Breast epithelium (tissue), 4 donors: ENCODE results near the gene OR2B2. TPM values are rescaled to one million over a fixed set of nuclear protein-coding genes. Genes with fewer than 3 reads are reported as not detected.
A peak's percentile ranks its signal among the peaks of the same experiment; 100 is the strongest.

Experiments
- DNase-seq, 2 donors: peaks; one replicate each; pipeline ENCODE4 v3.0.0-alpha.2; 2019; ENCODE audit warnings: low spot score in 2 of 2
- H3K27ac ChIP-seq, 2 donors: fragments of 200-600 bp; sonication (generic) in 1 of 2; one replicate each; pipeline ENCODE4 v1.5.1; 2016 to 2019; ENCODE audit warnings: mild to moderate bottlenecking in 1 of 2
- H3K27me3 ChIP-seq, 2 donors: fragments of 200-600 bp; sonication (generic) in 1 of 2; one replicate each; pipeline versions ENCODE4 v1.5.1 to v1.6.0; 2017 to 2019; ENCODE audit warnings: control low read depth in 1 of 2, mild to moderate bottlenecking in 1 of 2
- H3K36me3 ChIP-seq: fragments of 200-600 bp; one replicate; pipeline ENCODE4 v1.5.1; 2019
- H3K4me1 ChIP-seq, 2 donors: fragments of 200-600 bp; sonication (generic); one replicate each; pipeline ENCODE4 v1.5.1; 2016 to 2019; ENCODE audit warnings: control low read depth in 1 of 2
- H3K4me3 ChIP-seq, 3 donors: fragments of 200-600 bp; sonication (generic); 1 replicate in 2 of 3; 2 replicates in 1 of 3; pipeline ENCODE4 v1.5.1; 2016 to 2019; ENCODE audit warnings: mild to moderate bottlenecking in 3 of 3, moderate library complexity in 2 of 3
- H3K9me3 ChIP-seq, 2 donors: fragments of 200-600 bp; sonication (generic) in 1 of 2; one replicate each; pipeline ENCODE4 v1.5.1; 2016 to 2019; ENCODE audit warnings: control low read depth in 1 of 2
- CTCF ChIP-seq, 3 donors: fragments of 450-650 bp; IDR thresholded peaks; one replicate each; pipeline ENCODE4 v1.5.1; 2016 to 2017; ENCODE audit warnings: antibody characterized with exemption in 3 of 3, mild to moderate bottlenecking in 3 of 3, moderate library complexity in 3 of 3
- POLR2A ChIP-seq: fragments of 450-650 bp; IDR thresholded peaks from one replicate; pipeline ENCODE4 v1.6.1; 2016; ENCODE audit warnings: antibody characterized with exemption, mild to moderate bottlenecking, moderate library complexity
- POLR2AphosphoS5 ChIP-seq, 3 donors: sonication (generic); formaldehyde crosslinking; IDR thresholded peaks; one replicate each; pipeline ENCODE4 v1.6.1; 2017; ENCODE audit warnings: antibody characterized with exemption in 3 of 3
- intact Hi-C: fragments of 100-400 bp; cut with DNase I; formaldehyde crosslinking; loops from one replicate; pipeline ENCODE4 v1.15.1; 2023; ENCODE audit warnings: low total_unique reads
- total RNA-seq, 3 donors: library from RNA; depleted of rRNA; stranded (reverse); fragments of >200 nt; gene quantifications; one replicate each; pipeline ENCODE4 v1.1.0, GENCODE V29; 2016

OR2B2 gene
- total RNA-seq, 3 donors from 2014 or later: not detected

DNA sequence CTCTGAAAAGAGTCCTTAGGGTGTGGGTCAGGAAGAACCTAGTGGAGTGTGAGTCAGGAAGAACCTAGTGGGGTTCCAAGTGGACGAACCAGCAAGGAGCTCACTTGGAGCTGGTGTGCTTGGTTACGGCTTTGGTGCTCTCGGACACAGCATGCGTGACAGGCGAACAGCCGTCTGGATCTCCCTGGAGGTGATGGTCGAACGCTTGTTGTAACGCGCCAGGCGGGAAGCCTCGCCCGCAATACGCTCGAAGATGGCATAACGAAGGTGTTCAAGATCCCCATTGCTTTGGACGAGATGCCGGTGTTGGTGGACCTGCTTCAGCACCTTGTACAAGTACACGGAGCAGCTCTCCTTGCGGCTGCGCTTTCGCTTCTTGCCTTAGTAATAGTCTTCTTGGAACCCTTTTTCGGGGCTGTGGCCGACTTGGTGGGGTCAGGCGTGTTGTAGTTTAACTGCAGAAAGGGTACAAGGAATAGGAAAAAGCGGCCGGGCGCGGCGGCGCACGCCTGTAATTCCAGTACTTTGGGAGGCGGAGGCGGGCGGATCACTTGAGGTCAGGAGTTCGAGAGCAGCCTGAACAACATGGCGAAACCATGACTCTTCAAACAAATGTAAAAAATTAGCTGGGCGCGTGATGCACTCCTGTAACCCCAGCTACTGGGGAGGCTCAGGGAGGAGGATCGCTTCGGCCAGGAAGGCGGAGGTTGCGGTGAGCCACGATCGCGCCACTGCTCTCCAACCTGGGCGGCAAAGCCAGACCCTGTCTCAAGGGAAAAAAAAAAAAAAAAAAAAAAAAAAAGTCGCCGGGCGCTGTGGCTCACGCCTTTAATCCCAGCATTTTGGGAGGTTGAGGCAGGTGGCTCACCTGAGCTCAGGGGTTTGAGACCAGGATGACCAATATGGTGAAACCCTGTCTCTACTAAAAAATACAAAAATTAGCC, 48.0 kb downstream of the OR2B2 start:
- Histone ChIP-seq H3K27ac (peak overlapping the region; percentile 41 to 84), H3K27me3 (peaks cover 0 to 21% of the 10 kb centered on the region in 2 donors), H3K4me1 (peaks cover 7 to 15% of the 10 kb centered on the region in 2 donors), H3K9me3 (no peaks in the 10 kb centered on the region), H3K4me3 (peak overlapping the region; percentile 63 to 79 (median 77)), H3K36me3 (no peaks in the 10 kb centered on the region)
- no peak for DNase-seq
- intact Hi-C loops: no loop called here
- TF ChIP-seq CTCF (IDR thresholded peaks at IDR 0.05) (no peak), POLR2A (no peak), POLR2AphosphoS5 (IDR thresholded peaks at IDR 0.05) (no peak)

- Histone ChIP-seq H3K4me3 (no peak overlapping the region), H3K9me3 (no peaks in the 10 kb centered on the region), H3K4me1 (peaks cover 7 to 15% of the 10 kb centered on the region in 2 donors), H3K36me3 (no peaks in the 10 kb centered on the region), H3K27me3 (peaks cover 0 to 10% of the 10 kb centered on the region in 2 donors), H3K27ac (no peak overlapping the region)
- intact Hi-C loops: no loop called here
- TF ChIP-seq POLR2AphosphoS5 (IDR thresholded peaks at IDR 0.05): no peak
- no peak for TF ChIP-seq CTCF (IDR thresholded peaks at IDR 0.05)
- no peak for TF ChIP-seq POLR2A
- no peak for DNase-seq
Observed at GRCh38 chr6:27862396-27863066, 49.7 kb downstream of the OR2B2 start.

- intact Hi-C loops: no loop called here
- TF ChIP-seq POLR2AphosphoS5 (IDR thresholded peaks at IDR 0.05): no peak
- TF ChIP-seq POLR2A: no peak
- no peak for TF ChIP-seq CTCF (IDR thresholded peaks at IDR 0.05)
- no peak overlapping the region for H3K4me3 ChIP-seq
- peaks cover 0 to 3% of the 10 kb centered on the region in 2 donors for H3K27me3 ChIP-seq
- H3K27ac ChIP-seq: no peak overlapping the region
- peaks cover 6 to 13% of the 10 kb centered on the region in 2 donors for H3K4me1 ChIP-seq
- H3K36me3 ChIP-seq: no peaks in the 10 kb centered on the region
- H3K9me3 ChIP-seq: no peaks in the 10 kb centered on the region
- DNase-seq: no peak
Observed at GRCh38 chr6:27861861-27862260, 50.3 kb downstream of the OR2B2 start.

DNA sequence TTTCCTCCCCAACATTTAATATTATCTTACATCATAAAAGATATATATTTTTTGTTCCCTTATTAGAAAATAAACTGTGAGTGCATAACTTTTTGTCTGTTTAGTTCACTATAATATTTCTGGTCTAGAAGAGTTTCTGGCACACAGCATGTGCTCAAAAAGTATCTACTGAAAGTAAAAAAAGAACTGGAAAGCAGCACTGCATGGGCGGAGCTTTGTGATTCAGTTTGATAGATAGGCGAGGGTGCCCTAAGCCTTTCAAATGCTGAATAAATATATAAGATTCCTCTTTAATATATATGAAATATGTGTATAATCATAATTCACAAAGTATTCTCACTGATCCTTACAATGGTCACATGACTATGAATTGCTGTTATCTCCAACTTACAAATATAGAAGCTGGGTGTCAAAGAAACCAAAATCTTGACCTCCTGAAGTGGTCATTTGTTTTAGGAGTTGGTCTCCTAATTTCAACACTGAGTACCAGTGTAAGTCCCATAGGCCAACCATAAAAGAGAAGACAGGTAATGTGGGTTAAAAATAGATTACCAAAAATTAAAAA, 50.8 kb downstream of the OR2B2 start:
- Histone ChIP-seq H3K9me3 (no peaks in the 10 kb centered on the region), H3K36me3 (no peaks in the 10 kb centered on the region), H3K27ac (no peak overlapping the region), H3K4me3 (no peak overlapping the region), H3K4me1 (peaks cover under 1 to 8% of the 10 kb centered on the region in 2 donors), H3K27me3 (no peaks in the 10 kb centered on the region)
- intact Hi-C loops: no loop called here
- TF ChIP-seq CTCF (IDR thresholded peaks at IDR 0.05) (no peak), POLR2A (no peak), POLR2AphosphoS5 (IDR thresholded peaks at IDR 0.05) (no peak)
- DNase-seq: no peak

Other genes with a start within 250 kb of the OR2B2 start
- gene OR2B6, start 44.8 kb upstream of the OR2B2 start, total RNA-seq: not detected
- 1 to 10 TPM in 2 of 3 donors, under 1 TPM in 1; 0.16 to 3.1 (median 2.0) TPM for gene ZNF165, start 168.2 kb upstream of the OR2B2 start, total RNA-seq
- gene ZSCAN16, start 212.2 kb upstream of the OR2B2 start, total RNA-seq: 1 to 10 TPM; 2.7 to 9.8 (median 9.7) TPM
- 10 to 100 TPM; 21.9 to 33.8 (median 22.9) TPM for gene ZKSCAN8, start 229.5 kb upstream of the OR2B2 start, total RNA-seq